SU-DHL-6 (cell line): Measurements from ENCODE around the gene MPZL2.

ENCODE experiments used
- H2AFZ ChIP-seq: fragments of 200-600 bp; sonication (generic); 2 replicates; pipeline ENCODE4 v1.6.1; 2014; ENCODE audit warnings: low read depth, mild to moderate bottlenecking, moderate library complexity, mixed read lengths, antibody characterized with exemption, low read length; ENCODE audit not compliant: severe bottlenecking
- H3F3A ChIP-seq: fragments of 200-600 bp; shearing (Covaris generic); 2 replicates; pipeline ENCODE4 v1.6.0; 2016; ENCODE audit warnings: antibody characterized with exemption, mild to moderate bottlenecking; ENCODE audit not compliant: insufficient read depth
- H3K27ac ChIP-seq: fragments of 200-600 bp; sonication (generic); 2 replicates; pipeline ENCODE4 v1.5.1; 2016; ENCODE audit warnings: low read depth, mild to moderate bottlenecking, low read length, moderate library complexity, mixed read lengths
- H3K27me3 ChIP-seq: fragments of 200-600 bp; sonication (generic), shearing (Covaris generic); 2 replicates; pipeline ENCODE4 v1.6.0; 2014; ENCODE audit warnings: mild to moderate bottlenecking, low read length
- H3K36me3 ChIP-seq: fragments of 200-600 bp; sonication (generic); 2 replicates; pipeline ENCODE4 v1.6.1; 2014; ENCODE audit warnings: mild to moderate bottlenecking, low read length, mixed read lengths
- H3K4me2 ChIP-seq: fragments of 300-600, 200-600 bp; shearing (Covaris generic), sonication (generic); 2 replicates; pipeline ENCODE4 v1.6.0; 2014; ENCODE audit warnings: low read length, low read depth, mild to moderate bottlenecking; ENCODE audit not compliant: poor library complexity, severe bottlenecking
- H3K4me3 ChIP-seq: fragments of 200-600 bp; sonication (generic); 2 replicates; pipeline ENCODE4 v1.5.1; 2014; ENCODE audit warnings: antibody characterized with exemption, low read length, mild to moderate bottlenecking, mixed read lengths; ENCODE audit not compliant: insufficient read depth, poor library complexity, severe bottlenecking
- H3K79me2 ChIP-seq: fragments of 200-600 bp; sonication (generic); 2 replicates; pipeline ENCODE4 v1.6.1; 2014; ENCODE audit warnings: mild to moderate bottlenecking, low read length, moderate library complexity; ENCODE audit not compliant: insufficient read depth
- H3K9ac ChIP-seq: fragments of 200-600 bp; sonication (generic); 2 replicates; pipeline ENCODE4 v1.7.0; 2014; ENCODE audit warnings: mild to moderate bottlenecking, low read length
- H3K9me2 ChIP-seq: fragments of 200-600 bp; sonication (generic); replicated peaks from 2 replicates; pipeline ENCODE4 v1.6.1; 2014; ENCODE audit warnings: low read length; ENCODE audit not compliant: insufficient read depth
- H3K9me3 ChIP-seq: fragments of 200-600 bp; sonication (generic); 2 replicates; pipeline ENCODE4 v1.6.1; 2014; ENCODE audit warnings: low read length, mixed read lengths; ENCODE audit not compliant: insufficient read depth
- H4K20me1 ChIP-seq: fragments of 200-600 bp; sonication (generic); 2 replicates; pipeline ENCODE4 v1.6.1; 2014; ENCODE audit warnings: low read depth, mild to moderate bottlenecking, antibody characterized with exemption, low read length, moderate library complexity, mixed read lengths
- CTCF ChIP-seq: fragments of 200-600 bp; sonication (generic); IDR thresholded peaks from one replicate; pipeline ENCODE4 v1.5.1; 2017; ENCODE audit warnings: antibody characterized with exemption, mild to moderate bottlenecking, low read length, moderate library complexity; ENCODE audit not compliant: insufficient read depth, poor library complexity, severe bottlenecking
- EZH2phosphoT487 ChIP-seq: fragments of 200-600 bp; sonication (generic), shearing (Covaris generic); conservative IDR thresholded peaks from 2 replicates; pipeline ENCODE4 v1.6.1; 2018; ENCODE audit warnings: mild to moderate bottlenecking, antibody characterized with exemption, low read length, moderate library complexity, mixed read lengths

MPZL2 gene

GRCh38 chr11:118226296-118226695 lies 37.8 kb downstream of the MPZL2 start:
- H3K79me2 ChIP-seq, result no peaks in the 10 kb centered on the region
- H4K20me1 ChIP-seq, result no peaks in the 10 kb centered on the region
- H3K27ac ChIP-seq, result peak overlapping the region; percentile 90
- no peaks in the 10 kb centered on the region for H3K36me3 ChIP-seq
- no peaks in the 10 kb centered on the region for H3K9me3 ChIP-seq
- H3K9ac ChIP-seq, result no peak overlapping the region
- TF ChIP-seq CTCF, result no peak
- TF ChIP-seq EZH2phosphoT487, result no peak
- H3K4me2 ChIP-seq, result peak overlapping the region; percentile 56
- H2AFZ ChIP-seq, result no peak overlapping the region
- no peaks in the 10 kb centered on the region for H3K27me3 ChIP-seq
- H3F3A ChIP-seq, result peaks cover 31% of the 10 kb centered on the region
- H3K9me2 ChIP-seq, result no peaks in the 10 kb centered on the region
- H3K4me3 ChIP-seq, result no peak overlapping the region

GRCh38 chr11:118224511-118225188 lies 39.4 kb downstream of the MPZL2 start, which contains the start of gene JAML:
Gene JAML, minus strand, starts transcription at chr11:118225011. Its CDS starts 10,145 bp downstream, at chr11:118214866.
- Histone ChIP-seq H3K27me3 (no peaks in the 10 kb centered on the region), H3K4me2 (peak within 1 kb of the TSS; percentile 65), H3K4me3 (peak within 1 kb of the TSS; percentile 44), H2AFZ (peak within 1 kb of the TSS; percentile 7), H3K36me3 (no peaks in the 10 kb centered on the region), H4K20me1 (no peaks in the 10 kb centered on the region), H3K9me2 (no peaks in the 10 kb centered on the region), H3K79me2 (no peaks in the 10 kb centered on the region), H3K9me3 (no peaks in the 10 kb centered on the region), H3F3A (peaks cover 31% of the 10 kb centered on the region), H3K27ac (peak within 1 kb of the TSS; percentile 85), H3K9ac (peak within 1 kb of the TSS; percentile 52)
- TF ChIP-seq CTCF (no peak), EZH2phosphoT487 (no peak)

- Histone ChIP-seq H3K9me3 (no peaks in the 10 kb centered on the region), H3K36me3 (no peaks in the 10 kb centered on the region), H3K9ac (peak overlapping the region; percentile 52), H4K20me1 (no peaks in the 10 kb centered on the region), H3K4me2 (peak overlapping the region; percentile 65), H2AFZ (peak overlapping the region; percentile 7), H3K27ac (peak overlapping the region; percentile 85), H3K4me3 (peak overlapping the region; percentile 44), H3K79me2 (no peaks in the 10 kb centered on the region), H3K27me3 (no peaks in the 10 kb centered on the region), H3K9me2 (no peaks in the 10 kb centered on the region), H3F3A (peaks cover 27% of the 10 kb centered on the region)
- TF ChIP-seq CTCF, result no peak
- no peak for TF ChIP-seq EZH2phosphoT487
These were observed 40.1 kb downstream of the MPZL2 start for GRCh38 chr11:118223992-118224391.
